Peyer's patch (tissue), 4 donors: ENCODE results near the gene FLVCR2. TPM values are rescaled to one million over a fixed set of nuclear protein-coding genes. Genes with fewer than 3 reads are reported as not detected.
A peak's percentile ranks its signal among the peaks of the same experiment; 100 is the strongest.

ENCODE experiments used
- DNase-seq, 3 donors: peaks; one replicate each; pipeline ENCODE4 v3.0.0-alpha.2; 2017 to 2019
- H3K27ac ChIP-seq, 4 donors: fragments of 200-600 bp; sonication (generic); one replicate each; pipeline ENCODE4 v1.5.1; 2016 to 2019
- H3K27me3 ChIP-seq, 2 donors: fragments of 200-600 bp; sonication (generic); one replicate each; pipeline ENCODE4 v1.5.1; 2019
- H3K36me3 ChIP-seq, 3 donors: fragments of 200-600 bp; sonication (generic); one replicate each; pipeline ENCODE4 v1.5.1; 2016 to 2019
- H3K4me1 ChIP-seq, 4 donors: fragments of 200-600 bp; sonication (generic); one replicate each; pipeline ENCODE4 v1.5.1; 2016 to 2019
- H3K4me3 ChIP-seq, 4 donors: fragments of 200-600 bp; sonication (generic); 1 replicate in 3 of 4; 2 replicates in 1 of 4; pipeline ENCODE4 v1.5.1; 2016 to 2019; ENCODE audit warnings: mild to moderate bottlenecking in 1 of 4
- H3K9me3 ChIP-seq, 4 donors: fragments of 200-600 bp; sonication (generic); one replicate each; pipeline ENCODE4 v1.5.1; 2016 to 2019; ENCODE audit warnings: mild to moderate bottlenecking in 1 of 4
- CTCF ChIP-seq, 6 experiments: fragments of 450-650 bp in 4 of 6; fragments of 200-600 bp in 2 of 6; sonication (generic) in 1 of 6; IDR thresholded peaks; one replicate each; pipeline ENCODE4 v1.5.1; 2017 to 2019; ENCODE audit warnings: antibody characterized with exemption in 6 of 6, mild to moderate bottlenecking in 3 of 6, moderate library complexity in 1 of 6
- POLR2A ChIP-seq, 2 donors: fragments of 450-650 bp; IDR thresholded peaks; one replicate each; pipeline ENCODE4 v1.5.1; 2017; ENCODE audit warnings: antibody characterized with exemption in 2 of 2, mild to moderate bottlenecking in 2 of 2, moderate library complexity in 2 of 2
- total RNA-seq, 4 donors: library from RNA; depleted of rRNA; stranded (reverse); fragments of >200 nt; gene quantifications; one replicate each; pipeline ENCODE4 v1.1.0, GENCODE V29; 2016

The FLVCR2 gene
- total RNA-seq, 4 donors from 2014 or later = 14.9 to 130 (median 98.8) TPM

GRCh38 chr14:75558440-75558839 is 20.0 kb upstream of the FLVCR2 start:
- Histone ChIP-seq H3K4me3 (no peak overlapping the region), H3K36me3 (no peaks in the 10 kb centered on the region), H3K27me3 (no peaks in the 10 kb centered on the region), H3K9me3 (no peaks in the 10 kb centered on the region), H3K27ac (no peak overlapping the region), H3K4me1 (peaks cover 0 to 5% (median 4%) of the 10 kb centered on the region in 4 donors)
- DNase-seq = no peak
- no peak for TF ChIP-seq POLR2A (IDR thresholded peaks at IDR 0.05)
- no peak for TF ChIP-seq CTCF (IDR thresholded peaks at IDR 0.05)

- Histone ChIP-seq H3K4me3 (no peak overlapping the region), H3K9me3 (no peaks in the 10 kb centered on the region), H3K4me1 (peaks cover 0 to 5% (median 4%) of the 10 kb centered on the region in 4 donors), H3K36me3 (no peaks in the 10 kb centered on the region), H3K27me3 (no peaks in the 10 kb centered on the region), H3K27ac (no peak overlapping the region)
- TF ChIP-seq POLR2A (IDR thresholded peaks at IDR 0.05) (no peak), CTCF (IDR thresholded peaks at IDR 0.05) (no peak)
- DNase-seq = no peak
These were observed 19.4 kb upstream of the FLVCR2 start for GRCh38 chr14:75559045-75559444.

GRCh38 chr14:75559451-75560222 is 18.8 kb upstream of the FLVCR2 start:
- Histone ChIP-seq H3K4me3 (no peak overlapping the region), H3K27me3 (no peaks in the 10 kb centered on the region), H3K4me1 (peaks cover 0 to 5% (median 4%) of the 10 kb centered on the region in 4 donors), H3K9me3 (no peaks in the 10 kb centered on the region), H3K27ac (no peak overlapping the region), H3K36me3 (no peaks in the 10 kb centered on the region)
- TF ChIP-seq CTCF (IDR thresholded peaks at IDR 0.05) = no peak
- TF ChIP-seq POLR2A (IDR thresholded peaks at IDR 0.05) = no peak
- no peak for DNase-seq

- Histone ChIP-seq H3K27ac (no peak overlapping the region), H3K27me3 (no peaks in the 10 kb centered on the region), H3K9me3 (no peaks in the 10 kb centered on the region), H3K4me1 (peaks cover 0 to 5% (median 4%) of the 10 kb centered on the region in 4 donors), H3K4me3 (no peak overlapping the region), H3K36me3 (no peaks in the 10 kb centered on the region)
- TF ChIP-seq POLR2A (IDR thresholded peaks at IDR 0.05) = no peak
- TF ChIP-seq CTCF (IDR thresholded peaks at IDR 0.05) = peak; percentile 59 to 91 (median 85)
- peak; percentile 56 to 89 (median 82) for DNase-seq
These were observed 17.4 kb upstream of the FLVCR2 start for GRCh38 chr14:75561013-75561432.

GRCh38 chr14:75562089-75562488 is 16.3 kb upstream of the FLVCR2 start:
- H3K27ac ChIP-seq = peak overlapping the region in 1 of 4 donors; percentile 54
- TF ChIP-seq CTCF (IDR thresholded peaks at IDR 0.05) (no peak), POLR2A (IDR thresholded peaks at IDR 0.05) (peak in 1 of 2 donors; percentile 32)
- no peak overlapping the region for H3K4me3 ChIP-seq
- H3K36me3 ChIP-seq = no peaks in the 10 kb centered on the region
- H3K4me1 ChIP-seq = peaks cover 0 to 5% (median 4%) of the 10 kb centered on the region in 4 donors
- no peaks in the 10 kb centered on the region for H3K27me3 ChIP-seq
- DNase-seq = peak in 1 of 3 donors; percentile 74
- H3K9me3 ChIP-seq = no peaks in the 10 kb centered on the region
